GM23338 (cell line): ENCODE data around the gene PROX1. TPM values are rescaled to one million over a fixed set of nuclear protein-coding genes. Genes with fewer than 3 reads are reported as not detected.
A peak's percentile ranks its signal among the peaks of the same experiment; 100 is the strongest.

Experiments
- ATAC-seq: fragments of 200-7000 bp; cut with Tn5 transposase; 3 replicates; pipeline ENCODE4 v1.9.1; 2020
- DNase-seq: peaks from one replicate; pipeline ENCODE4 v3.0.0-alpha.2; 2015; ENCODE audit warnings: low spot score
- H2AFZ ChIP-seq: fragments of 200-600 bp; sonication (generic); 2 replicates; pipeline ENCODE4 v1.8.0; 2016; ENCODE audit warnings: antibody characterized with exemption, mild to moderate bottlenecking, moderate library complexity
- H3F3A ChIP-seq: fragments of 200-600 bp; sonication (generic); replicated peaks from 2 replicates; pipeline ENCODE4 v1.8.0; 2017; ENCODE audit warnings: antibody characterized with exemption, mixed run types, low read depth
- H3K27ac ChIP-seq: fragments of 200-600 bp; sonication (generic); 2 replicates; pipeline ENCODE4 v1.6.1; 2016; ENCODE audit warnings: low read depth
- H3K27me3 ChIP-seq: fragments of 200-600 bp; sonication (generic); 2 replicates; pipeline ENCODE4 v1.8.0; 2016; ENCODE audit warnings: mild to moderate bottlenecking, mixed run types, moderate library complexity; ENCODE audit not compliant: insufficient read depth
- H3K36me3 ChIP-seq: fragments of 200-600 bp; sonication (generic); 2 replicates; pipeline ENCODE4 v1.8.0; 2016; ENCODE audit warnings: mild to moderate bottlenecking; ENCODE audit not compliant: insufficient read depth
- H3K4me1 ChIP-seq: fragments of 200-600 bp; sonication (generic); 2 replicates; pipeline ENCODE4 v1.8.0; 2016; ENCODE audit warnings: mild to moderate bottlenecking, moderate library complexity; ENCODE audit not compliant: insufficient read depth
- H3K4me2 ChIP-seq: fragments of 200-600 bp; sonication (generic); 2 replicates; pipeline ENCODE4 v1.7.1; 2017; ENCODE audit warnings: mixed run types
- H3K4me3 ChIP-seq: fragments of 200-600 bp; sonication (generic); 2 replicates; pipeline ENCODE4 v1.6.1; 2016; ENCODE audit warnings: mixed run types
- H3K79me2 ChIP-seq: fragments of 200-600 bp; sonication (generic); replicated peaks from 2 replicates; pipeline ENCODE4 v1.8.0; 2017; ENCODE audit warnings: mild to moderate bottlenecking; ENCODE audit not compliant: insufficient read depth
- H3K9me2 ChIP-seq: fragments of 200-600 bp; sonication (generic); 2 replicates; pipeline ENCODE4 v1.8.0; 2017; ENCODE audit not compliant: insufficient read depth
- H4K20me1 ChIP-seq: fragments of 200-600 bp; sonication (generic); replicated peaks from 2 replicates; pipeline ENCODE4 v1.8.0; 2017; ENCODE audit warnings: mild to moderate bottlenecking; ENCODE audit not compliant: insufficient read depth
- H3K27ac Mint-ChIP-seq: 2 replicates; pipeline ENCODE4 v1.8.0; 2020; ENCODE audit warnings: inconsistent platforms, mild to moderate bottlenecking, moderate library complexity, mixed read lengths
- H3K27me3 Mint-ChIP-seq: 3 replicates; pipeline ENCODE4 v1.8.0; 2022; ENCODE audit warnings: low read depth, mild to moderate bottlenecking, moderate library complexity, mixed read lengths, inconsistent platforms; ENCODE audit not compliant: insufficient read depth, poor library complexity
- H3K36me3 Mint-ChIP-seq: 3 replicates; pipeline ENCODE4 v1.8.0; 2021; ENCODE audit warnings: low read depth, mild to moderate bottlenecking, inconsistent platforms, moderate library complexity, mixed read lengths
- H3K4me1 Mint-ChIP-seq: 3 replicates; pipeline ENCODE4 v1.8.0; 2020; ENCODE audit warnings: mild to moderate bottlenecking, inconsistent platforms, mixed read lengths
- H3K4me3 Mint-ChIP-seq: 3 replicates; pipeline ENCODE4 v1.8.0; 2021; ENCODE audit warnings: moderate library complexity, mild to moderate bottlenecking, inconsistent platforms, mixed read lengths
- H3K9me3 Mint-ChIP-seq: 3 replicates; pipeline ENCODE4 v1.8.0; 2020; ENCODE audit warnings: moderate library complexity, mild to moderate bottlenecking, inconsistent platforms, mixed read lengths
- CREB1 ChIP-seq: fragments of 250-450 bp; sonication (Bioruptor Pico); IDR thresholded peaks from 2 replicates; pipeline ENCODE4 v1.5.0; 2020; ENCODE audit warnings: low read depth, mild to moderate bottlenecking, moderate library complexity
- EZH2 ChIP-seq: fragments of 200-600 bp; sonication (generic); IDR thresholded peaks from one replicate; pipeline ENCODE4 v1.8.0; 2017; ENCODE audit warnings: antibody characterized with exemption, mild to moderate bottlenecking, low read depth; ENCODE audit not compliant: unreplicated experiment
- EZH2phosphoT487 ChIP-seq: fragments of 200-600 bp; sonication (generic); IDR thresholded peaks from one replicate; pipeline ENCODE4 v1.8.1; 2018; ENCODE audit warnings: antibody characterized with exemption; ENCODE audit not compliant: unreplicated experiment
- JUNB ChIP-seq: IDR thresholded peaks from one replicate; pipeline ENCODE4 v1.6.1; 2016; ENCODE audit warnings: antibody characterized with exemption; ENCODE audit not compliant: unreplicated experiment
- NANOG ChIP-seq: IDR thresholded peaks from 2 replicates; pipeline ENCODE4 v1.6.1; 2016; ENCODE audit warnings: antibody characterized with exemption, borderline replicate concordance
- POLR2AphosphoS5 ChIP-seq: IDR thresholded peaks from 2 replicates; pipeline ENCODE4 v1.6.1; 2016; ENCODE audit warnings: antibody characterized with exemption, low read depth
- STAT1 ChIP-seq: IDR thresholded peaks from one replicate; pipeline ENCODE4 v1.6.1; 2016; ENCODE audit warnings: antibody characterized with exemption; ENCODE audit not compliant: unreplicated experiment
- ZNF114 ChIP-seq: fragments of 250-450 bp; sonication (Bioruptor Pico); IDR thresholded peaks from 2 replicates; pipeline ENCODE4 v1.5.0; 2020; ENCODE audit warnings: mild to moderate bottlenecking, moderate library complexity
- ZNF331 ChIP-seq: fragments of 250-450 bp; sonication (Bioruptor Pico); IDR thresholded peaks from 2 replicates; pipeline ENCODE4 v1.5.0; 2020; ENCODE audit warnings: low read depth, mild to moderate bottlenecking, moderate library complexity
- polyA plus RNA-seq: library from polyadenylated mRNA; unstranded; fragments of >200 nt; fragmentation: Nextera tagmentation; extraction: Ambion mirVana; gene quantifications from 2 replicates; pipeline ENCODE4 v1.2.1, GENCODE V29; 2016
- total RNA-seq: library from RNA; depleted of rRNA; stranded (reverse); fragments of >200 nt; shearing (Covaris generic); gene quantifications from 2 replicates; pipeline ENCODE4 v1.2.3, GENCODE V29; 2014
- TF ChIP-seq, protein P1 (sequence below), 2 experiments: fragments of 200-600 bp in 1 of 2; sonication (generic) in 1 of 2; conservative IDR thresholded peaks; 2 replicates each; pipeline versions ENCODE4 v1.5.1 to v1.6.1; 2016 to 2017; ENCODE audit warnings: antibody characterized with exemption in 2 of 2, low read depth in 2 of 2, mild to moderate bottlenecking in 2 of 2, moderate library complexity in 1 of 2
- TF ChIP-seq, protein P2 (sequence below): fragments of 250-450 bp; sonication (Bioruptor Pico); IDR thresholded peaks from 2 replicates; pipeline ENCODE4 v1.5.0; 2020; ENCODE audit warnings: mild to moderate bottlenecking, moderate library complexity
- TF ChIP-seq, protein P3 (sequence below): IDR thresholded peaks from 2 replicates; pipeline ENCODE4 v1.6.1; 2016; ENCODE audit warnings: antibody characterized with exemption
- TF ChIP-seq, protein P4 (sequence below): IDR thresholded peaks from one replicate; pipeline ENCODE4 v1.6.1; 2018; ENCODE audit warnings: antibody characterized with exemption; ENCODE audit not compliant: unreplicated experiment

PROX1 gene
- total and polyA plus RNA-seq, 2 experiments from 2014 or later = 0.49 to 0.66 TPM

DNA sequence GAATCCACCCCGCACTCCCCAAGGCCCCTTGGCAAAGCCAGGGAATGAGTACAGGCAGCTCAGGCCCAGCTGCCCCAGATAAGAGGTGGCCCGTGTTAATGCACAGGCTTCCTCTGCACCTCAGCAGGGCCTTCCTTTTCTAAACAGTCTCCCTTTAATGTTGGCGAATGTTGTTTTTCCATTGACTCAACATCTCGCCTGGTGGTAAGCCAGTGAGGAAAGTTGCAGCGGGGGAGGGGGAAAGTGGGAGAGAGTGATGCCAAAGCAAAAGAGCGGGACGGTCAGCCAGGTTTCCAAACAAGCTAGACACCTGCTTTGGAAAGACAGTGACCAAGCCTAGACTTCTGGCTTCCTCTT, 10.3 kb upstream of the PROX1 start:
- peak overlapping the region; percentile 100 for H3K4me2 ChIP-seq
- no peaks in the 10 kb centered on the region for H3K36me3 ChIP-seq
- Mint-ChIP-seq H3K36me3 (no peaks in the 10 kb centered on the region), H3K4me3 (no peak overlapping the region), H3K27ac (no peak overlapping the region), H3K27me3 (peaks cover 67% of the 10 kb centered on the region), H3K4me1 (peaks cover 52% of the 10 kb centered on the region), H3K9me3 (no peaks in the 10 kb centered on the region)
- no peaks in the 10 kb centered on the region for H3K9me2 ChIP-seq
- ATAC-seq (peak; percentile 8), DNase-seq (peak; percentile 49)
- H3K27me3 ChIP-seq = peaks cover 74% of the 10 kb centered on the region
- no peak overlapping the region for H3K27ac ChIP-seq
- H3F3A ChIP-seq = no peaks in the 10 kb centered on the region
- H2AFZ ChIP-seq = no peak overlapping the region
- H3K4me3 ChIP-seq = peak overlapping the region; percentile 23; the same call in 1 of the 2 replicates
- H3K4me1 ChIP-seq = peaks cover 51% of the 10 kb centered on the region
- TF ChIP-seq, protein P1, sequence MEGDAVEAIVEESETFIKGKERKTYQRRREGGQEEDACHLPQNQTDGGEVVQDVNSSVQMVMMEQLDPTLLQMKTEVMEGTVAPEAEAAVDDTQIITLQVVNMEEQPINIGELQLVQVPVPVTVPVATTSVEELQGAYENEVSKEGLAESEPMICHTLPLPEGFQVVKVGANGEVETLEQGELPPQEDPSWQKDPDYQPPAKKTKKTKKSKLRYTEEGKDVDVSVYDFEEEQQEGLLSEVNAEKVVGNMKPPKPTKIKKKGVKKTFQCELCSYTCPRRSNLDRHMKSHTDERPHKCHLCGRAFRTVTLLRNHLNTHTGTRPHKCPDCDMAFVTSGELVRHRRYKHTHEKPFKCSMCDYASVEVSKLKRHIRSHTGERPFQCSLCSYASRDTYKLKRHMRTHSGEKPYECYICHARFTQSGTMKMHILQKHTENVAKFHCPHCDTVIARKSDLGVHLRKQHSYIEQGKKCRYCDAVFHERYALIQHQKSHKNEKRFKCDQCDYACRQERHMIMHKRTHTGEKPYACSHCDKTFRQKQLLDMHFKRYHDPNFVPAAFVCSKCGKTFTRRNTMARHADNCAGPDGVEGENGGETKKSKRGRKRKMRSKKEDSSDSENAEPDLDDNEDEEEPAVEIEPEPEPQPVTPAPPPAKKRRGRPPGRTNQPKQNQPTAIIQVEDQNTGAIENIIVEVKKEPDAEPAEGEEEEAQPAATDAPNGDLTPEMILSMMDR (conservative IDR thresholded peaks at IDR 0.05; ENCODE audit: low read depth in 2 of 2) = no peak
- TF ChIP-seq, protein P2, sequence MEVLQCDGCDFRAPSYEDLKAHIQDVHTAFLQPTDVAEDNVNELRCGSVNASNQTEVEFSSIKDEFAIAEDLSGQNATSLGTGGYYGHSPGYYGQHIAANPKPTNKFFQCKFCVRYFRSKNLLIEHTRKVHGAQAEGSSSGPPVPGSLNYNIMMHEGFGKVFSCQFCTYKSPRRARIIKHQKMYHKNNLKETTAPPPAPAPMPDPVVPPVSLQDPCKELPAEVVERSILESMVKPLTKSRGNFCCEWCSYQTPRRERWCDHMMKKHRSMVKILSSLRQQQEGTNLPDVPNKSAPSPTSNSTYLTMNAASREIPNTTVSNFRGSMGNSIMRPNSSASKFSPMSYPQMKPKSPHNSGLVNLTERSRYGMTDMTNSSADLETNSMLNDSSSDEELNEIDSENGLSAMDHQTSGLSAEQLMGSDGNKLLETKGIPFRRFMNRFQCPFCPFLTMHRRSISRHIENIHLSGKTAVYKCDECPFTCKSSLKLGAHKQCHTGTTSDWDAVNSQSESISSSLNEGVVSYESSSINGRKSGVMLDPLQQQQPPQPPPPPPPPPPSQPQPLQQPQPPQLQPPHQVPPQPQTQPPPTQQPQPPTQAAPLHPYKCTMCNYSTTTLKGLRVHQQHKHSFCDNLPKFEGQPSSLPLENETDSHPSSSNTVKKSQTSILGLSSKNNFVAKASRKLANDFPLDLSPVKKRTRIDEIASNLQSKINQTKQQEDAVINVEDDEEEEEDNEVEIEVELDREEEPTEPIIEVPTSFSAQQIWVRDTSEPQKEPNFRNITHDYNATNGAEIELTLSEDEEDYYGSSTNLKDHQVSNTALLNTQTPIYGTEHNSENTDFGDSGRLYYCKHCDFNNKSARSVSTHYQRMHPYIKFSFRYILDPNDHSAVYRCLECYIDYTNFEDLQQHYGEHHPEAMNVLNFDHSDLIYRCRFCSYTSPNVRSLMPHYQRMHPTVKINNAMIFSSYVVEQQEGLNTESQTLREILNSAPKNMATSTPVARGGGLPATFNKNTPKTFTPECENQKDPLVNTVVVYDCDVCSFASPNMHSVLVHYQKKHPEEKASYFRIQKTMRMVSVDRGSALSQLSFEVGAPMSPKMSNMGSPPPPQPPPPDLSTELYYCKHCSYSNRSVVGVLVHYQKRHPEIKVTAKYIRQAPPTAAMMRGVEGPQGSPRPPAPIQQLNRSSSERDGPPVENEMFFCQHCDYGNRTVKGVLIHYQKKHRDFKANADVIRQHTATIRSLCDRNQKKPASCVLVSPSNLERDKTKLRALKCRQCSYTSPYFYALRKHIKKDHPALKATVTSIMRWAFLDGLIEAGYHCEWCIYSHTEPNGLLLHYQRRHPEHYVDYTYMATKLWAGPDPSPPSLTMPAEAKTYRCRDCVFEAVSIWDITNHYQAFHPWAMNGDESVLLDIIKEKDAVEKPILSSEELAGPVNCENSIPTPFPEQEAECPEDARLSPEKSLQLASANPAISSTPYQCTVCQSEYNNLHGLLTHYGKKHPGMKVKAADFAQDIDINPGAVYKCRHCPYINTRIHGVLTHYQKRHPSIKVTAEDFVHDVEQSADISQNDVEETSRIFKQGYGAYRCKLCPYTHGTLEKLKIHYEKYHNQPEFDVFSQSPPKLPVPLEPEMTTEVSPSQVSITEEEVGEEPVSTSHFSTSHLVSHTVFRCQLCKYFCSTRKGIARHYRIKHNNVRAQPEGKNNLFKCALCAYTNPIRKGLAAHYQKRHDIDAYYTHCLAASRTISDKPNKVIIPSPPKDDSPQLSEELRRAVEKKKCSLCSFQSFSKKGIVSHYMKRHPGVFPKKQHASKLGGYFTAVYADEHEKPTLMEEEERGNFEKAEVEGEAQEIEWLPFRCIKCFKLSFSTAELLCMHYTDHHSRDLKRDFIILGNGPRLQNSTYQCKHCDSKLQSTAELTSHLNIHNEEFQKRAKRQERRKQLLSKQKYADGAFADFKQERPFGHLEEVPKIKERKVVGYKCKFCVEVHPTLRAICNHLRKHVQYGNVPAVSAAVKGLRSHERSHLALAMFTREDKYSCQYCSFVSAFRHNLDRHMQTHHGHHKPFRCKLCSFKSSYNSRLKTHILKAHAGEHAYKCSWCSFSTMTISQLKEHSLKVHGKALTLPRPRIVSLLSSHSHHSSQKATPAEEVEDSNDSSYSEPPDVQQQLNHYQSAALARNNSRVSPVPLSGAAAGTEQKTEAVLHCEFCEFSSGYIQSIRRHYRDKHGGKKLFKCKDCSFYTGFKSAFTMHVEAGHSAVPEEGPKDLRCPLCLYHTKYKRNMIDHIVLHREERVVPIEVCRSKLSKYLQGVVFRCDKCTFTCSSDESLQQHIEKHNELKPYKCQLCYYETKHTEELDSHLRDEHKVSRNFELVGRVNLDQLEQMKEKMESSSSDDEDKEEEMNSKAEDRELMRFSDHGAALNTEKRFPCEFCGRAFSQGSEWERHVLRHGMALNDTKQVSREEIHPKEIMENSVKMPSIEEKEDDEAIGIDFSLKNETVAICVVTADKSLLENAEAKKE (CRISPR knock-in tag) = no peak
- TF ChIP-seq ZNF114 (CRISPR knock-in tag) = no peak
- TF ChIP-seq, protein P3, sequence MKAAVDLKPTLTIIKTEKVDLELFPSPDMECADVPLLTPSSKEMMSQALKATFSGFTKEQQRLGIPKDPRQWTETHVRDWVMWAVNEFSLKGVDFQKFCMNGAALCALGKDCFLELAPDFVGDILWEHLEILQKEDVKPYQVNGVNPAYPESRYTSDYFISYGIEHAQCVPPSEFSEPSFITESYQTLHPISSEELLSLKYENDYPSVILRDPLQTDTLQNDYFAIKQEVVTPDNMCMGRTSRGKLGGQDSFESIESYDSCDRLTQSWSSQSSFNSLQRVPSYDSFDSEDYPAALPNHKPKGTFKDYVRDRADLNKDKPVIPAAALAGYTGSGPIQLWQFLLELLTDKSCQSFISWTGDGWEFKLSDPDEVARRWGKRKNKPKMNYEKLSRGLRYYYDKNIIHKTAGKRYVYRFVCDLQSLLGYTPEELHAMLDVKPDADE = no peak
- TF ChIP-seq ZNF331 (CRISPR knock-in tag) = no peak
- TF ChIP-seq, protein P4, sequence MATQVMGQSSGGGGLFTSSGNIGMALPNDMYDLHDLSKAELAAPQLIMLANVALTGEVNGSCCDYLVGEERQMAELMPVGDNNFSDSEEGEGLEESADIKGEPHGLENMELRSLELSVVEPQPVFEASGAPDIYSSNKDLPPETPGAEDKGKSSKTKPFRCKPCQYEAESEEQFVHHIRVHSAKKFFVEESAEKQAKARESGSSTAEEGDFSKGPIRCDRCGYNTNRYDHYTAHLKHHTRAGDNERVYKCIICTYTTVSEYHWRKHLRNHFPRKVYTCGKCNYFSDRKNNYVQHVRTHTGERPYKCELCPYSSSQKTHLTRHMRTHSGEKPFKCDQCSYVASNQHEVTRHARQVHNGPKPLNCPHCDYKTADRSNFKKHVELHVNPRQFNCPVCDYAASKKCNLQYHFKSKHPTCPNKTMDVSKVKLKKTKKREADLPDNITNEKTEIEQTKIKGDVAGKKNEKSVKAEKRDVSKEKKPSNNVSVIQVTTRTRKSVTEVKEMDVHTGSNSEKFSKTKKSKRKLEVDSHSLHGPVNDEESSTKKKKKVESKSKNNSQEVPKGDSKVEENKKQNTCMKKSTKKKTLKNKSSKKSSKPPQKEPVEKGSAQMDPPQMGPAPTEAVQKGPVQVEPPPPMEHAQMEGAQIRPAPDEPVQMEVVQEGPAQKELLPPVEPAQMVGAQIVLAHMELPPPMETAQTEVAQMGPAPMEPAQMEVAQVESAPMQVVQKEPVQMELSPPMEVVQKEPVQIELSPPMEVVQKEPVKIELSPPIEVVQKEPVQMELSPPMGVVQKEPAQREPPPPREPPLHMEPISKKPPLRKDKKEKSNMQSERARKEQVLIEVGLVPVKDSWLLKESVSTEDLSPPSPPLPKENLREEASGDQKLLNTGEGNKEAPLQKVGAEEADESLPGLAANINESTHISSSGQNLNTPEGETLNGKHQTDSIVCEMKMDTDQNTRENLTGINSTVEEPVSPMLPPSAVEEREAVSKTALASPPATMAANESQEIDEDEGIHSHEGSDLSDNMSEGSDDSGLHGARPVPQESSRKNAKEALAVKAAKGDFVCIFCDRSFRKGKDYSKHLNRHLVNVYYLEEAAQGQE = no peak
- no peak for TF ChIP-seq EZH2phosphoT487
- TF ChIP-seq NANOG = no peak
- no peak for TF ChIP-seq JUNB
- no peak for TF ChIP-seq EZH2
- no peak for TF ChIP-seq STAT1
- TF ChIP-seq CREB1 (CRISPR knock-in tag) = no peak
- no peak for TF ChIP-seq POLR2AphosphoS5
- H3K79me2 ChIP-seq = no peaks in the 10 kb centered on the region
- peaks cover 13% of the 10 kb centered on the region for H4K20me1 ChIP-seq
